Measurements from ENCODE around the gene FILIP1L.

GRCh38 chr3:99911433-99911832 lies 202.9 kb downstream of the FILIP1L start:
- TF ChIP-seq CTCF (conservative IDR thresholded peaks at IDR 0.05; ENCODE audit: low read depth, low read length): no peak
- no peak for TF ChIP-seq MXI1 (IDR thresholded peaks at IDR 0.05; ENCODE audit: borderline replicate concordance, low read depth, low read length)
- TF ChIP-seq FOS (IDR thresholded peaks at IDR 0.05; ENCODE audit: low read depth, low read length): no peak
- no peak for TF ChIP-seq SMC3 (IDR thresholded peaks at IDR 0.05; ENCODE audit: low read depth, low read length)
- no peak for TF ChIP-seq POLR2A (IDR thresholded peaks at IDR 0.05; ENCODE audit: low read depth, low read length)
- TF ChIP-seq CHD1 (IDR thresholded peaks at IDR 0.05; ENCODE audit: low read depth, low read length): no peak
- no peak for TF ChIP-seq CEBPB (IDR thresholded peaks at IDR 0.05; ENCODE audit: low read depth, low read length)

Measured in IMR-90 (cell line).